Measurements from ENCODE around the gene CACNA1B.

DNA sequence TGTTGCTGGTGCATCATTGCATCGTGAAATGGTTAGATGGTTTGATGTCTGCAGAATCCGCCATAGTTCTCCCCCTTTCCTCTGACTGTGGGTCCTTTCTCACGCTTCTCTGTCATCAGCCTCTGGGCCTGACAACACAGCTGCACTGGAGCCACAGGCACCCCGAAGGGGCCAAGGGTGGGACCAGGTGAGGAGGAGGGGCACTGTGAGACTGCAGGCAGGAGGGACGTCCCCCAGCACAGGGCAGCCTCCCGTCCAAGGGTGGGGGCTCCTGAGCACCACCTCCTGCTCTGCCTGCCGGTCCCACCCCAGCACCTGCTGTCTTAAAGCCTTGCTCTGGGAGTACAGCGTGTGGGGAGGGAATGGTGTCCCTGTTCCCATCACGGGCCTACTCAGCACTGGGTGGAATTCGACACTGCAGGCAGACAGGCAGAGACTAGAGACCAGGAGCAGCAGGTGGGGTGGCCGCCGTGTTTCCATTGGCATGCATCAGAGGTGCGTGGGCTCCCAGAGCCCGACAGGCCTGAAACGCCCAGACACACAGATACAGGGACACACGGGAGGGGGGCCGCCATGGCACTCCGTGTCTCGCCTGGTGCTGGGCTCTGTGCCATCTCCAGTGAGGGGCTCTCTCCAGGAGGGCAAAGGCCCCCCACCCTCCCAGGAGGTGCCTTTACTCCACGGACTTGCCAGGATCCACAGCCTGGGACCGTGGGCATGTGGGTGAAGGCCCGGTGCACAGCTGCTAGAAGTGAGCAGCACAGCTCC lies 15.0 kb downstream of the CACNA1B start:
- TF ChIP-seq SP4 (CRISPR knock-in tag; IDR thresholded peaks at IDR 0.05) (no peak), BRD4 (CRISPR knock-in tag; IDR thresholded peaks at IDR 0.05) (no peak), ZNF138 (CRISPR knock-in tag; IDR thresholded peaks at IDR 0.05; ENCODE audit: low read depth) (no peak), ZNF335 (CRISPR knock-in tag; IDR thresholded peaks at IDR 0.05) (no peak), ZSCAN12 (CRISPR knock-in tag; IDR thresholded peaks at IDR 0.05) (no peak), POLR2A (IDR thresholded peaks at IDR 0.05; ENCODE audit: insufficient read depth in 1 of 2, low read depth in 2 of 2, low read length in 2 of 2) (no peak), SMAD3 (CRISPR knock-in tag; IDR thresholded peaks at IDR 0.05) (no peak)
- TF ChIP-seq, protein P1, sequence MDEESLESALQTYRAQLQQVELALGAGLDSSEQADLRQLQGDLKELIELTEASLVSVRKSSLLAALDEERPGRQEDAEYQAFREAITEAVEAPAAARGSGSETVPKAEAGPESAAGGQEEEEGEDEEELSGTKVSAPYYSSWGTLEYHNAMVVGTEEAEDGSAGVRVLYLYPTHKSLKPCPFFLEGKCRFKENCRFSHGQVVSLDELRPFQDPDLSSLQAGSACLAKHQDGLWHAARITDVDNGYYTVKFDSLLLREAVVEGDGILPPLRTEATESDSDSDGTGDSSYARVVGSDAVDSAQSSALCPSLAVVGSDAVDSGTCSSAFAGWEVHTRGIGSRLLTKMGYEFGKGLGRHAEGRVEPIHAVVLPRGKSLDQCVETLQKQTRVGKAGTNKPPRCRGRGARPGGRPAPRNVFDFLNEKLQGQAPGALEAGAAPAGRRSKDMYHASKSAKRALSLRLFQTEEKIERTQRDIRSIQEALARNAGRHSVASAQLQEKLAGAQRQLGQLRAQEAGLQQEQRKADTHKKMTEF (CRISPR knock-in tag; IDR thresholded peaks at IDR 0.05), result no peak
- TF ChIP-seq, protein P2, sequence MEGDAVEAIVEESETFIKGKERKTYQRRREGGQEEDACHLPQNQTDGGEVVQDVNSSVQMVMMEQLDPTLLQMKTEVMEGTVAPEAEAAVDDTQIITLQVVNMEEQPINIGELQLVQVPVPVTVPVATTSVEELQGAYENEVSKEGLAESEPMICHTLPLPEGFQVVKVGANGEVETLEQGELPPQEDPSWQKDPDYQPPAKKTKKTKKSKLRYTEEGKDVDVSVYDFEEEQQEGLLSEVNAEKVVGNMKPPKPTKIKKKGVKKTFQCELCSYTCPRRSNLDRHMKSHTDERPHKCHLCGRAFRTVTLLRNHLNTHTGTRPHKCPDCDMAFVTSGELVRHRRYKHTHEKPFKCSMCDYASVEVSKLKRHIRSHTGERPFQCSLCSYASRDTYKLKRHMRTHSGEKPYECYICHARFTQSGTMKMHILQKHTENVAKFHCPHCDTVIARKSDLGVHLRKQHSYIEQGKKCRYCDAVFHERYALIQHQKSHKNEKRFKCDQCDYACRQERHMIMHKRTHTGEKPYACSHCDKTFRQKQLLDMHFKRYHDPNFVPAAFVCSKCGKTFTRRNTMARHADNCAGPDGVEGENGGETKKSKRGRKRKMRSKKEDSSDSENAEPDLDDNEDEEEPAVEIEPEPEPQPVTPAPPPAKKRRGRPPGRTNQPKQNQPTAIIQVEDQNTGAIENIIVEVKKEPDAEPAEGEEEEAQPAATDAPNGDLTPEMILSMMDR (CRISPR knock-in tag; IDR thresholded peaks at IDR 0.05), result no peak

Measured in HepG2 (cell line).